ENCODE data around the gene CHN1. TPM values are rescaled to one million over a fixed set of nuclear protein-coding genes. Genes with fewer than 3 reads are reported as not detected.
A peak's percentile ranks its signal among the peaks of the same experiment; 100 is the strongest.

Gene CHN1
- total and polyA plus RNA-seq, 2 donors from 2014 or later = 6.5 to 14.1 TPM

GRCh38 chr2:174957050-174957449, 48.1 kb downstream of the CHN1 start:
- no peak for FAIRE-seq
- no peak overlapping the region for H3K4me3 ChIP-seq (ENCODE audit: low read length in 3 of 3)
- intact Hi-C loops (cut with DNase I) = no loop called here

GRCh38 chr2:174952607-174953006, 52.6 kb downstream of the CHN1 start:
- Histone ChIP-seq H3K9me3 (ENCODE audit: control insufficient read depth in 2 of 3, insufficient read depth in 1 of 3, low read length in 3 of 3) (no peaks in the 10 kb centered on the region), H3K27ac (ENCODE audit: low read depth in 2 of 2, low read length in 2 of 2) (no peak overlapping the region), H3K36me3 (ENCODE audit: control insufficient read depth in 2 of 3, insufficient read depth in 3 of 3, low read length in 3 of 3) (no peaks in the 10 kb centered on the region), H3K9ac (ENCODE audit: low read length in 3 of 3) (no peak overlapping the region), H3K27me3 (ENCODE audit: control insufficient read depth, insufficient read depth, low read length) (no peaks in the 10 kb centered on the region), H3K4me1 (ENCODE audit: control insufficient read depth in 2 of 3, insufficient read depth in 2 of 3, low read depth in 1 of 3, low read length in 3 of 3) (no peaks in the 10 kb centered on the region), H3K4me3 (ENCODE audit: low read length in 3 of 3) (no peak overlapping the region)
- intact Hi-C loops (cut with DNase I) = no loop called here
- no peak for TF ChIP-seq CTCF (IDR thresholded peaks at IDR 0.05; ENCODE audit: borderline replicate concordance, extremely low read depth, insufficient read depth)
- FAIRE-seq (no peak), DNase-seq (no peak)

More at GRCh38 chr2:174957050-174957449, 48.1 kb downstream of the CHN1 start:
- no peak for DNase-seq
- Histone ChIP-seq H3K27ac (ENCODE audit: low read depth in 2 of 2, low read length in 2 of 2) (no peak overlapping the region), H3K9ac (ENCODE audit: low read length in 3 of 3) (no peak overlapping the region), H3K9me3 (ENCODE audit: control insufficient read depth in 2 of 3, insufficient read depth in 1 of 3, low read length in 3 of 3) (no peaks in the 10 kb centered on the region), H3K27me3 (ENCODE audit: control insufficient read depth, insufficient read depth, low read length) (no peaks in the 10 kb centered on the region), H3K4me1 (ENCODE audit: control insufficient read depth in 2 of 3, insufficient read depth in 2 of 3, low read depth in 1 of 3, low read length in 3 of 3) (peaks cover 0 to 3% (median 0%) of the 10 kb centered on the region in 3 donors), H3K36me3 (ENCODE audit: control insufficient read depth in 2 of 3, insufficient read depth in 3 of 3, low read length in 3 of 3) (no peaks in the 10 kb centered on the region)
- no peak for TF ChIP-seq CTCF (IDR thresholded peaks at IDR 0.05; ENCODE audit: borderline replicate concordance, extremely low read depth, insufficient read depth)

- FAIRE-seq (no peak), DNase-seq (peak in 2 of 5 donors; percentile 36 to 60)
- no peaks in the 10 kb centered on the region for H3K36me3 ChIP-seq (ENCODE audit: control insufficient read depth in 2 of 3, insufficient read depth in 3 of 3, low read length in 3 of 3)
- no peaks in the 10 kb centered on the region for H3K27me3 ChIP-seq (ENCODE audit: control insufficient read depth, insufficient read depth, low read length)
- no peaks in the 10 kb centered on the region for H3K4me1 ChIP-seq (ENCODE audit: control insufficient read depth in 2 of 3, insufficient read depth in 2 of 3, low read depth in 1 of 3, low read length in 3 of 3)
- no peak overlapping the region for H3K4me3 ChIP-seq (ENCODE audit: low read length in 3 of 3)
- no peak for TF ChIP-seq CTCF (IDR thresholded peaks at IDR 0.05; ENCODE audit: borderline replicate concordance, extremely low read depth, insufficient read depth)
- no peak overlapping the region for H3K27ac ChIP-seq (ENCODE audit: low read depth in 2 of 2, low read length in 2 of 2)
- no peaks in the 10 kb centered on the region for H3K9me3 ChIP-seq (ENCODE audit: control insufficient read depth in 2 of 3, insufficient read depth in 1 of 3, low read length in 3 of 3)
- no peak overlapping the region for H3K9ac ChIP-seq (ENCODE audit: low read length in 3 of 3)
- intact Hi-C loops (cut with DNase I) = no loop called here
Measured at GRCh38 chr2:174951745-174952144, 53.4 kb downstream of the CHN1 start.

Data from kidney (tissue), 14 donors.